ENCODE results near the gene SFXN1.

The SFXN1 gene

DNA sequence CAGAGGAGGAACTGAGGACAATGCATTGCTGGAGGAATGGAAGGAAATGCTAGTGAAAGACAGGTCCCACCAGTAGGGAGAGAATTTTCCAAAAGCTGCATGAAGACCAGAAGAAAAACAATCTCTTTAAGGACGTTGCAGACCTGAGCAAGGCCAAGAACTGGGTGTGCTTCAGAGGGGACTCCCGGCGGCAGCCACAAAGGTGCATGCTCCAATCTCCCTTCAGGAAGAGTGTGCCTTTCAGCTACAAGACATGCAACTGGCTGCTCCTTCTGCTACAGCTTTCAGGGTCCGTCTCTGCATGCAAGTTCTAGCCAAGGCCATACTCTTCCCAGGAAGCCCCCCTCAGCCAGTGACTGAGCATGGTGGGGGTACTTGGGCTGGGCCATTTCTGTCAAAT, 62.9 kb downstream of the SFXN1 start:
- no peak for DNase-seq (ENCODE audit: low spot score)

DNA sequence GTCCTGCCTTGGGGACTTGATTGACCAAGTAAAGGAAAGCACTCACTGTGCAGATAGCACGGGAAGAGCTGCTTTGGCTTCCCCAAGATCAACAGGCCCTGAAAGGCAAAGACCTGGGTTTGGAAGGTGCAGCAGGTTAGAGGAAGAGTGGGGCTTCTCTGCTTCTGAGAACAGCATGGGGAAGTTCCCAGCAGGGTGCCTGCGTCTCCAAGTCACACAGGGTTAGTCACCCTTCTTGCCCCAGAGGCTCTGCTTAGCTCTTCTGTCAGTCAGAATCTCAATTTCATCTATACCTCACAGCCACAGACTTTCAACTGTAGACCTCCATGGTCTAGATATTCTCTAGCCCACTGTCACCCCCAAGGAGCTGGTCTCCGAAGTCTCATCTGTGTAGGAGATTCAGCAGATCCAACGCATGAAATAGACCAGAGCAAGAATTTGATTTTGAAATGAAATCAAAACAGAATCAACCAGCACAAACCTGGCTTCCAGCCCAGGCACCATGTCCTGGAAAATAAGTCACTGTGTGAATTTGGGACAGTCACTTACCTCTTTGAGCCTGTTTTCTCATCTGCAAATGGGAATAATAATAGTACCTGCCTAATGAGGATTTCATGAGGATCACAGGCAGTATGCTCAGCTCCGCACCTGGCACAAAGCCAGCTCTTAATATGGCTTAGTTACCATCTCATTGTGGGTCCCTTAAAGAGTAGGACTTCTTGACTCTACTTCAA, 64.0 kb downstream of the SFXN1 start:
- no peak for DNase-seq (ENCODE audit: low spot score)

DNA sequence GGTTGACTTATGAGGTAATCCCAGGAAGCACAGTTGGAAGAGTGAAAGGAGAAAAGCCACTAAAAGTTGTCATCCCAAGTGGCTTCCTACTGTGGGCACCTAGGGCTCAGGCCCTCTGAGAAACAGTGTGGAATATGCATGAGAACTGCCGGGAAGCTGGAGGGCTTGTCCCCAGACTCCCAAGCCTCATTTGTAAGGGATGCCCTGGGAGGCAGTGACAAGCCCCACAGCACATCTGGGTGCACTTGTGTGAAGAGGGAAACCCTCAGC, 64.5 kb downstream of the SFXN1 start:
- DNase-seq (ENCODE audit: low spot score) = no peak

DNA sequence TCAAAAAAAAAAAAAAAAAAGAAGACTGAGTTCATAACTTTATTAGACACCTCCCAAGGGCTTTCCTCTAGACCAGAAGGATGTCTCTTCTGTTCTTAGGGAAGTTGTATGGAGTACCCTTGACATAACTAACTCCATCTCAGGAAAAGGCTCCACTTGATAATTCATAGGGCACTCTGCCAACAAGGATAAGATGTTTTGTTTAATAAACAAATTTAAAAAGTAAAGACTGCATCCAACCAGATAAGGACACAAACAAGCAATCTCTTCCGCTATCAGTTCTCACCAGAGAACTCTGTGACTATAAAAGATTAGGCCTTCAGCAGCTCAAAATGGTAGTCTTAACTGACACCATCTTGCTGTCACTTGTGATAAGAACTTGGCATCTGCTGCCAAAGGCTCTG, 65.8 kb downstream of the SFXN1 start:
- DNase-seq (ENCODE audit: low spot score) = no peak

DNA sequence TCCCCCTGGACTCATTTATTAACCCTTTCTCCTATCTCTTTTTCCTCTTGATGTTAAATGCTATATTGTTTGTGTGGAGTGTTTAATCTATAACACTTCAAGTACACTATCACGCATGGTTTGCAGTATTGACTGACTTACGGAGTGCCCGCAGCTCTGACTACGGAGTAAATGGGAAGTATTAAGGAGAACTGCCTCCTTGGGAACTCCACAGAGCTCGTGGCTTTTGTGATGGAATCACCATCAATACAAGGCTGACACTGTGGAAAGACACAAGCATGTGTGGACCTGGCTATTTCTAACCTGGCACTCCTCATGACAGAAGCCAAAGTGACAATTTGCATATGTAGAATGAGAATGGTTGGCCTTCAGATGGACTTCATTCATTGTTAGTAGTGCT, 66.2 kb downstream of the SFXN1 start:
- no peak for DNase-seq (ENCODE audit: low spot score)

DNA sequence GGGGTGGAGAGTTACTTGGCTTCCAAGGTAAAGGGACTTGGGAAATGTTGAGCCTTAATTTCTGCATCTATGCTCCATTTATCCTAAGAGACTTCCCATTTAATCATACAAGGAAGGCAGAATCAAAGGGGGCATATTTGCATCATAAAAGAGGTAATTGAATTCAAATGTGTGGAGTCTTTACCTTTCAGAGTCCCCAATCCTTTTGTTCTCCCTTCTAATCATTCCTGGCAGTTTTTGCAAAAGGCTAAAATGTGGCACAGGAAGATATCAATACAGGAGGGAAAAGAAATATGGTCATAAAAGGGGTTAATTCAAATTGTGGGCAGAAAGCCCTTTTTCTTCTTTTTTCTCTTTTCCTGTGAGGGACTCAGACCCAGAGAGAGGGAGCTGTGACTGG, 69.5 kb downstream of the SFXN1 start:
- DNase-seq (ENCODE audit: low spot score) = no peak

DNA sequence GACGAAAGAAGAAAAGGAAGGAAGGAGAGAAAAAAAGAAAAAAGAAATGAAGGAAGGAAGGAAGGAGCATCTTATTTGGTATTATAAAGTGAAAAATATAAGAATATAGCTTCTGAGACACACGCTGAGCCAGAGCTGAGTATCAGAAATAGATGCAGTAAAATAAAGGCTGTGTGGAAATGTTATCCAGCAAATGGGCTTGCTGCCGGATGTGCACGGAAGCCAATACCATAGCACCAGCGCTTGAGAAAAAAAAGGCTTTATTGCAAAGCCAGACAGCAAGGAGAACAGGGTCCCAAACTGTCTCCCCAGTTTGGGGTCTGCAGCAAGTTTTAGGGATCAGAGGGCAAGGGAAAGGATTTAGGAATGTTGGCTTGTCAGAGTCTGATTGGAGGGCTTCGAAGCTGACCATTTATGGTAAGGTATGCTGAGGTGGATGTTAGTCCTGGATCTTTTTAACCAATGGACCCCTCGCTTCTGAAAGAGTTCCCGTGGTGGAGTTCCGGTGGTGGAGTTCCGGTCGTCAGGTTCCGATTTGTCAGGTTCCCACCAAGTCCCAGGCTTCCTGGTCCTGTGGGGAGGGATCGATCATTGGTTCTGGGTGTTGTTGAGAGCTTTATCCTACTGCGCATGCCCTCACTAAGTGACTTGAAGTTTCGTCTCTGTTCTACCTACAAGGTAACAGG, 70.4 kb downstream of the SFXN1 start:
- DNase-seq (ENCODE audit: low spot score) = no peak

DNA sequence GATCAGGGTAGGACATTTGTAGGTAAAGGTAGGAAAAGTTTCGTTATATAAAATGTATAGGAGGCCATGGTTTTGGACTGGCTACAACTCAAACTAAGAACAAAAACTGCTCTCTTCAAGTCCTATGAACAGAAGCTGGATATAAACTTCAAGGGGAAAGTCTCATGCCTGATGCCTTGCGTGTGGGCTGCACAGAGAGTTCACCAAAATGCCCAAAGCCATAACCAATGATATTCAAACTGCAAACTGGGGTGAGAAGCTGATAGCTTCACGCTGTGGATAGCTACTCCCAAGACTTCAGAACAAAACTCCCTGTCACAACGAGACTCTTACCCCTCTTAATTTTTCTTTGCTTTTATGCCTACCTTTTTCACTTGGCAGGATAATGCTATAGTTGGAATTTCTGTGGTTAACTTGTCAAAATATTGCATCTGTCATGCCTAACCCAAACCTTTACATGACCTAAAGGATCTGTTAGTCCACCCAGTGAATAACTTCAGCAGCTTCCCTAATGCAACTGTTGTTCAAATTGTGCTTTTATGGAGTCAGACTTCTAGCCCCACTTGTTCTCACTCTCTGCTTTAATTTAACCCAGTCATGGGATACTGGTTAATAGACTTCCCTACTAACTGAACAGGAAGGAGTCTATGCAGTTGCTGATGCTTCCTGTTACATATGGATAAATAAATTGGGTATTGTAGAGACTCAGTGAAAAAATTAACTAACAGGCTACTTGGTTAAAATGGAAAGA, 71.9 kb downstream of the SFXN1 start:
- no peak for DNase-seq (ENCODE audit: low spot score)

DNA sequence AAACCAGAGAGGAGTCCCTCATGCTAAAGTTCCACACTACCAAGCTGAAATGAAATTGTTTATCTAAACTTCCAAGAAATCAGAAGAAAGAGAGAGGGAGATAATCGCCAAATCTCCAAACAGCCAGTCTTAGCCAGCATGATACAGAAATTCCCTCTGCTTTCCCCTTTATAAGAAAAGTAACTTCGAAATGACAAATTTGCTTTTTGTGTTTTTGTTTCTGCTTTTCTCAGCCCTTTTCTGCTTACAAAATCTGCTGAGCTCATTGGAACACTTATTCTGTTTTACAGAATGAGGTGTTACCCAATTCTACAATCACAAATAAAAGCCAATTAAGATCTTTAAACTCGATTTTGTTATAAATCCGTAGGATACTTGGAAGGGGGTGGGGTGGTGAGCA, 72.9 kb downstream of the SFXN1 start:
- no peak for DNase-seq (ENCODE audit: low spot score)

DNA sequence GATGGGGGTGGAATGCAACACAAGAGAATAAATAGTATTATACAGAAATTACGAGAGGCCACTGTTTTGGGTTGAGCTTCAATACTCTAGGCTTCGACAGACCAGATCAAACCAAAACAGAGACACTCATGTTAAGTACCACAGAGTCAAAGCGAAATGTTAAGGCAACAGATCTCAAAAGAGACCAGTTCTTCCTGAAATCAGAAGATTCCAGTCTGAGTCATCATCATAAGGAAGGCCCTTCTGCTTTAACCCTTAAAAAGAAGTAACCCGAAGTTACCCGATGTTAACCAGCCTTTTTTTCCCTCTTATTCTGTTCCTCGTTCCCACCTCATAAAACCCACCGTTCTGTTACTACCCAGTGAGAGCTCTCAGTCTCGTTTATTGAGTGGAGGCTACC, 75.9 kb downstream of the SFXN1 start:
- DNase-seq (ENCODE audit: low spot score) = no peak

DNA sequence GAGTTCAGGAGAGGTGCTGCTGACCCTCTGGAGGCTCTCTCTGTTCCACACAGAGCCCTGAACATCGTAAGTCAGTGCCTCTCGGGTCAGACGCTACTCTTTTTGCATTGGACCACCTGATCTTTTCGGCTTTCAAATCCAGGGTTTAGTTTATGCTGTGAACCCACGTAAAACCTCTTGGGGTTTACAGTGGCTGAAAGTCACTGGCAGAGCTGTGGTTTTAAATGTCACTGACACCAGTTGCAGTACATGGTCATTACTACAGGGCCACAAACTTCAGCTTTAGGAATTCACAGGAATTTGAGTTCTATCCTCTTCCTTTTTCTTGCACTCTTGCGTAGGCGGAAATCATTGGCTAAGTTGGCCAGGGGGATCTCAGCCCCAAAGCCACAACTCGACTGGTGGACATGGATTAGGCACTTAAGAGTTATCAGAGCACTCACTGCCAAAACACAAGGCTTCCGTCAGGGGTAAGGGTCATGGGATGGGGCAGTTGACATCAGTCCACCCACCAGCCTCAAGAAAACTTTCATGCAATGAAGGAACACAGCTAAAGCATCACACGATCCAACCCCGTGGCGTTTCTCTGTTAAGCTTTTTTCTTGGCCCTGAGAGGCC, 76.9 kb downstream of the SFXN1 start:
- no peak for DNase-seq (ENCODE audit: low spot score)

DNA sequence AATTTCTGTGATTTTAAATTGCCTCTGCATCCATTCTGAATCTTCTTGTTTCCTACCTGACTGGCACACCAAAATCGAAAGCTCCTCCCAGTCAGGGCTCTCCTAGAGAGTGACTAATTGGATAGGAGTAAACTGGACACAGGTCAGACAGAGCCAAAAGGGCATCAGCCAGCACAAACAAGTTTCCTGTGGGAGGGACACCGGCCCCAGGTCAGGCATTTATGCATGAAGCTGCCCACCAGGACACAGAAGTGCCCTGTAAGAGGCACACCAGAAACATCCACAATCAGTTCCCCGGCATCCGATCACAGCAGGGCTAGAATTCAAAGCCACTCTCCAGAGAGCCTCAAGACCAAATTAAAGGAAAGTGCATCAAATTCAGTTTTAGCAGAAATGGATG, 78.4 kb downstream of the SFXN1 start:
- no peak for DNase-seq (ENCODE audit: low spot score)

DNA sequence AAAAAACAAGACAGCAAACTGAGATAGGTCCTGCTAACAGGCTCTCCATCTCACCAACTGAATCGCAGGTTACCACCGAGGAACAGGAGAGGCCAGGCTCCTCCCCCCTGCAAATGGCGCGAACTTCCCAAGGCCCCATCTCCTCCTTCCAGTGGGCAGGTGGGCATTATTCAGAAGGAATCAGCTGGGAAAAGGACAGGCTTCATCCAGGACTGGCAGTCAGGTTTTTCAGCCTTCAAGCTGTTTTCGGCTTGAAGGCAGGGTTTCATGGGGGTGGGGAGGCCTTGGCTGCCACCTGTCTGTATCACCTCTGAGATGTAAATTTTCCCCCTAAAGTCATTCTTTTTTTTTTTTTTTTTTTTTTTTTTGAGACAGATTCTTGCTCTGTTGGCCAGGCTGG, 79.4 kb downstream of the SFXN1 start:
- no peak for DNase-seq (ENCODE audit: low spot score)

DNA sequence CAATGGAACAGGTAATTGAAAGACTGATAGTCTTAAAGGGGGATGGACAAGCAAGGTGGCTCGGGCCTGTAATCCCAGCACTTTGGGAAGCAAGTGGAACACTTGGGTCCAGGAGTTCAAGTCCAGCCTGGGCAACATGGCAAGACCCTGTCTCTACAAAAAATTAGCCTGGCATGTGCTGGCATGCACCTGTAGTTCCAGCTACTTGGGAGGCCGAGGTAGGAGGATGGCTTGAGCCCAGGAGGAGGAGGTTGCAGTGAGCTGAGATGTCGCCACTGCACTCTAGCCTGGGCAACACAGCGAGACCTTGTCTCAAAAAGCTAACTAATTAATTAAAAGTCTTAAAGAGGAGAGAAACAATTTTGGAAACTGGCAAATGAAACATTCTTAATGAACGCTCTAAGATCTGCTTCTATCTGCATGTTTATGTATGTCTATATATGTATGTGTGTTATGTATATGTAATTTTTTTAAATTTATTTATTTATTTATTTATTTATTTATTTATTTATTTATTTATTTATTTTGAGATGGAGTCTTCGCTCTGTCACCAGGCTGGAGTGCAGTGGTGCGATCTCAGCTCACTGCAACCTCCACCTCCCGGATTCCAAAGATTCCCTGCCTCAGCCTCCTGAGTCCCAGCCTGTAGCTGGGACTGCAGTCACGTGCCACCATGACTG, 80.6 kb downstream of the SFXN1 start:
- no peak for DNase-seq (ENCODE audit: low spot score)

DNA sequence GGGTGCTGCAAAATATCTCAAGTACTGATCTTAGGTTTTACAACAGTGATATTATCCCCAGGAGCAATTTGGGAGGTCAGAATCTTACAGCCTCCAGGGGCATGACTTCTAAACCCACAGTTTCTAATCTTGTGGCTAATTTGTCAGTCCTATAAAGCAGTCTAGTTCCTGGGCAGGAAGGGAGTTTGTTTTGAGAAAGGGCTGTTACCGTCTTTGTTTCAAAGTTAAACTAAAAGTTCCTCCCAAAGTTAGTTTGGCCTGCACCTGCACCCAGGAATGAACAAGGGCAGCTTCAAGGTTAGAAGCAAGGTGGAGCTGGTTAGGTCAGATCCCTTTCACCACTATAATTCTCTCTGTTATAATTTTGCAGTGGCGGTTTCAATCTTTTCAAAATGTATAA, 81.7 kb downstream of the SFXN1 start:
- DNase-seq (ENCODE audit: low spot score) = no peak

DNA sequence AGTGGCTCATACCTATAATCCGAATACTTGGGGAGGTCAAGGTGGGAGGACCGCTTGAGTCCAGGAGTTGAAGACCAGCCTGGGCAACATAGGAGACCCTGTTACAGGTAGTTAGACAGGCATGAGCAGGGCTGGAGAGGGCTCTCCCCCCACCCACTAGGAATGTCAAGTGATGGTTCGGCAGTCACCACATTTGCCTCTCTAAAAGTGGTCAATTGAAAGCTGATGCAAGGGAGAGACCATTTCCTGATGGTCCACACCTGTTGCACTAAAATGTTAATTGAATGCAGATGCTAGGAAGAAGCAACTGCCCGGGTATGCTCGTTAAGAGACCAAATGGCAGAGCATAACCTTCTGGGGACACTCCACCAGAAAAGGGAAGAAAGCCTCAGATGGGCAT, 82.7 kb downstream of the SFXN1 start:
- DNase-seq (ENCODE audit: low spot score) = no peak

DNA sequence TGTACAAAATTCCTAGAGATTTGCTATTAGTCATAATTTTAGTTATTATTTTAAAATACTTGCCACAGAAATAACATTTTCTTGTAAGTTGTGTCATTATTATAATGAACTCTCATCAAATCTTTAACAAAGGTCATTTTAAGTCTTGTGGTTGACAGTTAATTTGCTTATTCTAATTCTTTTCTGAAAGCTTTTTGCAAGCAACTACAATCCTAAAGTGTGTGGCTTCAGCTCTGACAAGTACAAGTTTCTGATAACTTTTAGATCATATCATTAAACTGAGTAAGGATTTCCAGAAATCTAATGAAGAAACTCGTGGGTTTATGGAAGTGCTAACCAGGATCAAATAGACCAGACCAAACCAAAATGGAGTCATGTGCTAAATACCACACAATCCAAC, 86.4 kb downstream of the SFXN1 start:
- no peak for DNase-seq (ENCODE audit: low spot score)

DNA sequence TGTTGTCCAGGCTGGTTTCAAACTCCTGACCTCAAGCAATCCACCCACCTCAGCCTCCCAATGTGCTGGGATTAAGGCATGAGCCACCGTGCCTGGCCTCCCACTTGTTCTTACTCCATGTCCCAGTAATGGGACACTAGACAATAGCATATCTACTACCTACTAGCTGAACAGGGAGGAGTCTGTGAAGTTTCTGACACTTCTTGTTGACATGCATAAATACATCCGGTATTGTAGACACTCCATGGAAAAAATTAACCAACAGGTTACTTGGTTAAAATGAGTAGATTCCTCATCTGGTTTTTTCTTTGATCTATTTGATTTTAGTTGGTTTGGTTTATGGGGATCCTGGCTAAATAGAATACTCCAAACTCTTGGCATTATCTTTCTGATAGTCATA, 88.3 kb downstream of the SFXN1 start:
- DNase-seq (ENCODE audit: low spot score) = no peak

DNA sequence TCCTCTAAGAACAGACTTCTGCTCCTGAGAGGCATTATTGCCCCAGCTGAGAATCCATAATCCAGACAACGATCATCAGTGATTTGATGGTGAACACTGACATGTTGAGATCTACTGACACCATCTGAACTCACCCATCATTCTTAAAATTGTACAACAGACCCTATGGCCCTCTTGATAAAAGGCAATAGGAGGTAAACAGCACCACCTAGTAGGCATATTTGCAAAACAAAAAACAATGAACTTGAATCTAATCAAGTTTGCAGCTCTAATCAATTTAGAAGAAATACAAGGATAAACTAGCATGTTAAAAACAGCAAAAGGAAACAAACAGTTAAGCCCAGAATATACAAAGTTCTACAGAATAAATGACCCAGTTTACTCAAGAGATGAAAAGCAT, 89.6 kb downstream of the SFXN1 start:
- DNase-seq (ENCODE audit: low spot score) = no peak

DNA sequence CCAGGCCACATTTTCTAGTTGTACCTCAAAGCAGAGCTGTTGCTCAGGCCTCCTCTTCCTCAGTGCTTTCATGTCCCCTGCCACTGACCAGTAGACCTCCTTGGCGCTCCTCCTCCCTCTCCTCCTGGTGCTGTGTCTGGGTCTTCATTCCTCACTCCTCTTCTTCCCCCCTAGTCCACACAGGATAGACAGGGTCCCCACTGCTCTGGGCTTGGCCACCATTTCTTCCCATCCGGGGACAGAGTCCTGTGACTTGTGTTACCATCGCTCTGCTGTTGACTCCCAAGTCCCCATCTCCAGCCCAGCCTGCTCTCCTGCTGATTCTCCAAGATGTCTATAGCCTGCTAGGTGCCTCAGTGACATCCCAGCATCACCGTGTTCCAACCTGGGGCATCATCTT, 91.3 kb downstream of the SFXN1 start:
- no peak for DNase-seq (ENCODE audit: low spot score)

DNA sequence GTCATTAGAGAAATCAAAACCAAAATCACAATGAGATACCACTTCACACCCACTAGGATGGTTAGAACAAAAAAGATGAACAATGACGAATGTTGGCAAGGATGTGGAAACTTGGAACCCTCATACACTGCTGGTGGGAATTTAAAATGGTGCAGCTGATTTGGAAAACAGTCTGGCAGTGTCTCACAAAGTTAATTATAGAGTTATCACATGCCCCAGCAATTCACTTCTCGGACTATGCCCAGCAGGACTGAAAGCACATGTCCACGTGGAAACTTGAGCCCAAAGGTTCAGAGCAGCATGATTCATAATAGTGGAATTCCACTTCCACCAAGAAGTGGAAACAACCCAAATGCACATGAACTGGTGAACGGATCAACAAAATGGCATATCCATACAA, 94.5 kb downstream of the SFXN1 start:
- no peak for DNase-seq (ENCODE audit: low spot score)

DNA sequence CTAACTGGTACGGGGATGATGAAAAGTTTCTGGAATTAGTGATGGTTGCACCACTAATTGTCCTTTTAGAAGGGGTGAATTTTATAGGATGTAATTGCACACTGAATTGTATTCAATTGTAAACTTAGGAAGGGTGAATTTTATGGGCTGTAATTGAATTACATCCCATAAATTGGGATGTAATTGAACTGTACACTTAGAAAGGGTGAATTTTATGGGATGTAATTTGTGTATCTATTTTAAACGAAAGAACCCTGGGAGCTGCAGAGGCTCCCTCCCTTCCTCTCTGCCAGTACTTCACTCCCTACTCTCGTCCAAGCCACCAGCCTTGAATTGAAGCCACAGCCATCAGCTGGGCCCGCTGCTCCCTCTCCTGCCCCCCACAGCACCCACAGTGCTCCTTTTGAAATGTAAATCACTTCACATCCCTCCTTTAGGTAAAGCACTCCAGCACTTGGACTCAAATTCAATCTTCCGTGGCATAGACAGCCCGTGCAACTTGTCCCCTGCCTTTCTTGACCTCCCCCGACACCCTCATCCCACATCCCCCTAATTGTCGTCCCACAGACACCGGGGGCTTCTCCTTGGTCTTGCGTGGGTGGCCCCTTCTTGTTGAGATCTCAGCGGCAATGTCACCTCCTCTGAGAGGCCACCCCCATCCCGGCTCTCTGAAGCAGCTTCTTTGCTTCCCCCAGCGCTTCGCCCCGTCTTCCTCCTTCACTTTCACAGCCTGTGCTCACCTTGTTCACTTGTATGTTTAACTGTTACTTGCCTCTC, 95.3 kb downstream of the SFXN1 start:
- no peak for DNase-seq (ENCODE audit: low spot score)
